Fibroblast of villous mesenchyme (primary cell): ENCODE measurements around the gene RPTN. TPM values are rescaled to one million over a fixed set of nuclear protein-coding genes. Genes with fewer than 3 reads are reported as not detected.

Experiments used
- DNase-seq: peaks from one replicate; pipeline ENCODE4 v3.0.0-alpha.2; 2010; ENCODE audit warnings: low read depth
- H3K4me3 ChIP-seq: 2 replicates; pipeline ENCODE4 v1.5.1; 2011; ENCODE audit warnings: low read depth, mild to moderate bottlenecking, low read length
- CTCF ChIP-seq: IDR thresholded peaks from 2 replicates; pipeline ENCODE4 v1.5.1; 2012; ENCODE audit warnings: low read depth, mild to moderate bottlenecking, low read length; ENCODE audit not compliant: insufficient read depth
- total RNA-seq: library from RNA; depleted of rRNA; stranded (reverse); fragments of >200 nt; gene quantifications from 2 replicates; pipeline ENCODE4 v1.2.3, GENCODE V29; 2012

RPTN gene
- not detected in 2 replicates for total RNA-seq

GRCh38 chr1:152159144-152159543 is at the start of gene RPTN:
RPTN (minus strand) TSS chr1:152159228; CDS start chr1:152157889, 1,339 bp downstream.
- DNase-seq: no peak
- H3K4me3 ChIP-seq: no peak within 1 kb of the TSS
- TF ChIP-seq CTCF: no peak

GRCh38 chr1:152198982-152199381 is 40.0 kb upstream of the RPTN start:
- no peak for DNase-seq
- no peak overlapping the region for H3K4me3 ChIP-seq
- no peak for TF ChIP-seq CTCF

- DNase-seq: no peak
- H3K4me3 ChIP-seq: no peak overlapping the region
- no peak for TF ChIP-seq CTCF
Measured at GRCh38 chr1:152197361-152197941, 38.4 kb upstream of the RPTN start.

- no peak overlapping the region for H3K4me3 ChIP-seq
- no peak for TF ChIP-seq CTCF
- no peak for DNase-seq
Measured at GRCh38 chr1:152191711-152192110, 32.7 kb upstream of the RPTN start.

GRCh38 chr1:152191260-152191659 is 32.2 kb upstream of the RPTN start:
- no peak for TF ChIP-seq CTCF
- no peak for DNase-seq
- H3K4me3 ChIP-seq: no peak overlapping the region

GRCh38 chr1:152190589-152190988 is 31.6 kb upstream of the RPTN start:
- no peak for TF ChIP-seq CTCF
- no peak overlapping the region for H3K4me3 ChIP-seq
- DNase-seq: peak; percentile 20
